H1 (cell line): ENCODE measurements around the gene YAP1. TPM values are rescaled to one million over a fixed set of nuclear protein-coding genes. Genes with fewer than 3 reads are reported as not detected.

ENCODE experiments used
- CTCF ChIA-PET: fragments of 300-600 bp; sonication (Branson Sonifier 250); formaldehyde crosslinking; loops from one replicate; lab custom pipeline; 2021; ENCODE audit not compliant: partially characterized antibody; lab: Charles Lee
- POLR2A ChIA-PET: fragments of 300-600 bp; sonication (Branson Sonifier 250); formaldehyde crosslinking; loops from one replicate; lab custom pipeline; 2021; ENCODE audit warnings: inconsistent platforms; ENCODE audit not compliant: partially characterized antibody; lab: Charles Lee
- DNase-seq, 2 experiments: peaks; one replicate each; pipeline versions ENCODE4 v3.0.0 to v3.0.0-alpha.2; 2010 to 2022; ENCODE audit warnings: low spot score in 2 of 2, low read depth in 1 of 2, mixed read lengths in 1 of 2
- FAIRE-seq: peaks from 2 replicates; lab custom pipeline; 2011; peaks lifted over from hg19 to GRCh38; lab: Jason Lieb, UNC
- H2AFZ ChIP-seq: 2 replicates; pipeline ENCODE4 v1.8.1; 2012; ENCODE audit warnings: low read length, inconsistent platforms
- H2AK5ac ChIP-seq: 2 replicates; pipeline ENCODE4 v1.6.1; 2013; ENCODE audit warnings: low read depth, low read length
- H2BK120ac ChIP-seq: replicated peaks from 2 replicates; pipeline ENCODE3; 2013; ENCODE audit warnings: low read depth, low read length, inconsistent platforms
- H2BK12ac ChIP-seq: 2 replicates; pipeline ENCODE4 v1.6.1; 2013; ENCODE audit warnings: low read depth, low read length
- H2BK15ac ChIP-seq: 2 replicates; pipeline ENCODE4 v1.6.1; 2013; ENCODE audit warnings: low read length
- H2BK20ac ChIP-seq: 2 replicates; pipeline ENCODE4 v1.6.1; 2013; ENCODE audit warnings: low read length
- H2BK5ac ChIP-seq: 2 replicates; pipeline ENCODE4 v1.6.1; 2013; ENCODE audit warnings: low read depth, low read length
- H3K14ac ChIP-seq: 2 replicates; pipeline ENCODE4 v1.6.1; 2013; ENCODE audit warnings: inconsistent platforms; ENCODE audit not compliant: insufficient read length
- H3K18ac ChIP-seq: 2 replicates; pipeline ENCODE4 v1.6.1; 2013; ENCODE audit warnings: low read length; ENCODE audit errors: extremely low read depth
- H3K23ac ChIP-seq: 2 replicates; pipeline ENCODE4 v1.6.1; 2013; ENCODE audit warnings: inconsistent platforms; ENCODE audit not compliant: insufficient read length
- H3K23me2 ChIP-seq: 2 replicates; pipeline ENCODE4 v1.6.1; 2013; ENCODE audit warnings: low read depth, low read length
- H3K27ac ChIP-seq: 2 replicates; pipeline ENCODE4 v1.6.1; 2011; ENCODE audit warnings: low read depth, low read length, inconsistent platforms
- H3K27me3 ChIP-seq, 4 experiments: replicated peaks in 1 of 4; 1 replicate in 1 of 4; 2 replicates in 3 of 4; pipeline versions ENCODE4 v1.6.1 to v1.8.1; 2011 to 2013; ENCODE audit warnings: low read length in 3 of 4, mild to moderate bottlenecking in 3 of 4, inconsistent platforms in 2 of 4, mixed read lengths in 2 of 4, moderate library complexity in 1 of 4; ENCODE audit not compliant: control insufficient read depth in 3 of 4, insufficient read depth in 3 of 4; ENCODE audit errors: extremely low read depth in 1 of 4
- H3K36me3 ChIP-seq, 4 experiments: 2 replicates each; pipeline versions ENCODE4 v1.6.1 to v1.8.1; 2011 to 2013; ENCODE audit warnings: mild to moderate bottlenecking in 4 of 4, low read length in 3 of 4, moderate library complexity in 2 of 4, control low read depth in 1 of 4, inconsistent platforms in 1 of 4; ENCODE audit not compliant: insufficient read depth in 4 of 4, control insufficient read depth in 2 of 4
- H3K4ac ChIP-seq: replicated peaks from 2 replicates; pipeline ENCODE3; 2013; ENCODE audit warnings: low read length, low read depth, mixed read lengths, inconsistent platforms; ENCODE audit not compliant: insufficient read length
- H3K4me1 ChIP-seq, 4 experiments: replicated peaks in 1 of 4; 1 replicate in 1 of 4; 2 replicates in 3 of 4; pipeline versions ENCODE4 v1.6.1 to v1.8.1; 2011 to 2013; ENCODE audit warnings: low read length in 3 of 4, inconsistent platforms in 2 of 4, mixed read lengths in 1 of 4; ENCODE audit not compliant: insufficient read depth in 4 of 4, control insufficient read depth in 3 of 4
- H3K4me2 ChIP-seq, 2 experiments: 2 replicates each; pipeline versions ENCODE4 v1.6.1 to v1.8.1; 2011 to 2013; ENCODE audit warnings: low read depth in 2 of 2, low read length in 2 of 2, control low read depth in 1 of 2, inconsistent platforms in 1 of 2, mild to moderate bottlenecking in 1 of 2; ENCODE audit not compliant: insufficient read depth in 1 of 2
- H3K4me3 ChIP-seq, 4 experiments: fragments of 200-600, 300-600 bp in 1 of 4; sonication (generic), shearing (Covaris generic), sonication (Bioruptor Twin) in 1 of 4; 2 replicates each; pipeline versions ENCODE4 v1.5.1 to v1.8.1; 2011 to 2016; ENCODE audit warnings: low read length in 4 of 4, low read depth in 3 of 4, control low read depth in 2 of 4, inconsistent platforms in 2 of 4, mild to moderate bottlenecking in 2 of 4, mixed read lengths in 1 of 4, moderate library complexity in 1 of 4; ENCODE audit not compliant: insufficient read depth in 2 of 4; ENCODE audit errors: extremely low read depth in 1 of 4
- H3K56ac ChIP-seq: replicated peaks from 2 replicates; pipeline ENCODE3; 2013; ENCODE audit warnings: low read depth, mild to moderate bottlenecking, mixed read lengths, low read length, inconsistent platforms; ENCODE audit not compliant: insufficient read length
- H3K79me1 ChIP-seq: 2 replicates; pipeline ENCODE4 v1.6.1; 2013; ENCODE audit warnings: low read depth, low read length, control low read depth
- H3K79me2 ChIP-seq, 2 experiments: 2 replicates each; pipeline versions ENCODE4 v1.6.1 to v1.8.1; 2012 to 2013; ENCODE audit warnings: low read length in 2 of 2, mild to moderate bottlenecking in 2 of 2, inconsistent platforms in 1 of 2; ENCODE audit not compliant: insufficient read depth in 2 of 2, control insufficient read depth in 1 of 2
- H3K9ac ChIP-seq, 4 experiments: replicated peaks in 1 of 4; 1 replicate in 1 of 4; 2 replicates in 3 of 4; pipeline versions ENCODE4 v1.6.1 to v1.8.1; 2011 to 2013; ENCODE audit warnings: low read depth in 3 of 4, low read length in 3 of 4, control low read depth in 2 of 4, mild to moderate bottlenecking in 2 of 4, moderate library complexity in 2 of 4, inconsistent platforms in 1 of 4; ENCODE audit errors: extremely low read depth in 1 of 4
- H3K9me3 ChIP-seq, 2 experiments: 2 replicates each; pipeline versions ENCODE4 v1.6.1 to v1.8.1; 2012 to 2013; ENCODE audit warnings: mild to moderate bottlenecking in 2 of 2, moderate library complexity in 2 of 2, control low read depth in 1 of 2, inconsistent platforms in 1 of 2, low read depth in 1 of 2, low read length in 1 of 2, mixed read lengths in 1 of 2; ENCODE audit not compliant: insufficient read depth in 2 of 2
- H4K20me1 ChIP-seq, 2 experiments: replicated peaks in 1 of 2; 2 replicates each; pipeline versions ENCODE3 to v1.8.1; 2011 to 2013; ENCODE audit warnings: inconsistent platforms in 2 of 2, low read length in 2 of 2, mild to moderate bottlenecking in 1 of 2; ENCODE audit not compliant: insufficient read depth in 2 of 2, control insufficient read depth in 1 of 2
- H4K5ac ChIP-seq: 2 replicates; pipeline ENCODE4 v1.6.1; 2013; ENCODE audit warnings: low read length, low read depth, mixed read lengths, inconsistent platforms; ENCODE audit not compliant: insufficient read length
- H4K8ac ChIP-seq: 2 replicates; pipeline ENCODE4 v1.8.0; 2013; ENCODE audit warnings: mild to moderate bottlenecking, moderate library complexity, low read length, inconsistent platforms; ENCODE audit not compliant: insufficient read depth; ENCODE audit errors: extremely low read depth
- H4K91ac ChIP-seq: replicated peaks from 2 replicates; pipeline ENCODE3; 2013; ENCODE audit warnings: low read length, mixed read lengths, inconsistent platforms; ENCODE audit not compliant: insufficient read length
- FOSL1 ChIP-seq: IDR thresholded peaks from 2 replicates; pipeline ENCODE4 v1.6.1; 2011; ENCODE audit warnings: mild to moderate bottlenecking, low read depth, low read length, moderate library complexity; ENCODE audit not compliant: insufficient read depth
- NANOG ChIP-seq: IDR thresholded peaks from 2 replicates; pipeline ENCODE4 v1.6.1; 2011; ENCODE audit warnings: low read length, low read depth, mild to moderate bottlenecking, inconsistent platforms; ENCODE audit not compliant: insufficient read depth, poor library complexity, severe bottlenecking
- WGBS, 2 experiments: shearing (Covaris generic) in 1 of 2; methylation state at CpG; one replicate each; pipeline versions ENCODE4 v1.1.6 to v1.1.7; 2013 to 2015; ENCODE audit warnings: low lambda C conversion rate in 2 of 2, mixed read lengths in 2 of 2, inconsistent platforms in 1 of 2, low coverage in 1 of 2, missing lambda C conversion rate in 1 of 2; ENCODE audit not compliant: insufficient replicate concordance in 2 of 2, insufficient coverage in 1 of 2, insufficient read length in 1 of 2; ENCODE audit errors: extremely low coverage in 1 of 2, missing lambda C conversion rate in 1 of 2; 5-methylcytosine and 5-hydroxymethylcytosine counted together
- polyA plus RNA-seq, 7 experiments: library from polyadenylated mRNA; depleted of rRNA in 3 of 7; stranded (reverse) in 5 of 7; unstranded in 2 of 7; fragments of >200 nt in 5 of 7; fragments of 200-250 nt in 2 of 7; gene quantifications; 1 replicate in 5 of 7; 2 replicates in 1 of 7; 4 replicates in 1 of 7; pipeline versions ENCODE4 v1.2.1 to v1.2.3, GENCODE V29; 2011 to 2013; ENCODE audit warnings: missing spikeins in 2 of 7, mixed read lengths in 2 of 7
- total RNA-seq: library from RNA; stranded (reverse); fragmentation: NEBNext Ultra II Directional; extraction: Animal tissue kit (Norgen Biotek cat#: 25700); gene quantifications from 2 replicates; pipeline ENCODE4 v1.2.1, GENCODE V29; 2021

Gene YAP1
- total and polyA plus RNA-seq, 2 of the 8 experiments (the other 6 are each of a cell fraction or from before 2014, with no cell fraction given): 62.0 to 108 TPM

DNA sequence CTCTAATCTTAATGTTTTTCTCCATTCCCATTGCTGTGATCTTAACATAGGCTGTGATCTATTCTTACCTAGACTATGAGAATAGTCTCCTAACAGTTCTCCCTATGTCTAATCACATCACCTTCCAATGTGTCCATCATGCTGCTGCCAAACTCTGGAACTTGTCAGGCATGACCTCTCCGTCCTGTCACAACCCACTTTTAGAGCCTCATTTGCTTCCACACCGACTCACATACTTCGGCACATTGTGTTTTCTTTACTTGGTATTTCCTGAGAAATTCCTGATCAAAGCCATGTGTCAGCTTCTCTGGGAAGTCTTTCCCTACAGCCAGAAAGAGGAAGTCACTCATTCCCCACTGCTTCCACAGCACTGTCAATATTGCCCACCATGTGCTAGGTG is 166.5 kb downstream of the YAP1 start:
- peaks cover 0 to 6% (median 2%) of the 10 kb centered on the region in 4 experiments; a peak in 2 of 7 replicates for H3K4me1 ChIP-seq
- H3K9ac ChIP-seq: no peak overlapping the region
- H3K18ac ChIP-seq: no peak overlapping the region
- no peak overlapping the region for H4K5ac ChIP-seq
- no peak overlapping the region for H3K4me3 ChIP-seq
- TF ChIP-seq FOSL1: no peak
- no peak for TF ChIP-seq NANOG
- no peak overlapping the region for H3K14ac ChIP-seq
- no peaks in the 10 kb centered on the region for H3K9me3 ChIP-seq
- no peak overlapping the region for H2AK5ac ChIP-seq
- H2BK5ac ChIP-seq: no peak overlapping the region
- POLR2A ChIA-PET: no interaction called here
- no peak overlapping the region for H3K56ac ChIP-seq
- H3K23ac ChIP-seq: no peak overlapping the region
- H3K27me3 ChIP-seq: no peaks in the 10 kb centered on the region
- H4K91ac ChIP-seq: no peak overlapping the region
- no peaks in the 10 kb centered on the region for H3K23me2 ChIP-seq
- H3K36me3 ChIP-seq: no peaks in the 10 kb centered on the region
- H2BK15ac ChIP-seq: peak overlapping the region; percentile 66; the same call in 1 of the 2 replicates
- H3K27ac ChIP-seq: no peak overlapping the region
- H4K20me1 ChIP-seq: no peaks in the 10 kb centered on the region
- 89% methylated on average over 3 of the region's 3 CpGs; no CpG with 5 or more reads in 1 of the 2 experiments for WGBS, 2 experiments
- no peak overlapping the region for H2BK120ac ChIP-seq
- FAIRE-seq (no peak), DNase-seq (no peak)
- H3K4me2 ChIP-seq: no peak overlapping the region
- no peak overlapping the region for H2BK20ac ChIP-seq
- H3K79me2 ChIP-seq: no peaks in the 10 kb centered on the region
- H4K8ac ChIP-seq: no peak overlapping the region
- no peaks in the 10 kb centered on the region for H3K79me1 ChIP-seq
- no peak overlapping the region; the same call in 1 of the 2 replicates for H2BK12ac ChIP-seq
- H2AFZ ChIP-seq: no peak overlapping the region
- CTCF ChIA-PET: interaction anchor here (1.2 to 5.4 kb wide), 4 partner anchors 8 to 23 kb away, joined by 3 to 37 read pairs (median 5); no protein-coding TSS in a partner anchor
- H3K4ac ChIP-seq: no peak overlapping the region
